K562 (cell line): ENCODE results near the gene ZNF692. TPM values are rescaled to one million over a fixed set of nuclear protein-coding genes. Genes with fewer than 3 reads are reported as not detected.

Source experiments
- ATF6 ChIP-seq: sonication (generic); formaldehyde crosslinking; IDR thresholded peaks from 2 replicates; pipeline ENCODE4 v1.4.0; 2020; ENCODE audit warnings: mild to moderate bottlenecking, missing genetic modification reagents
- CBX5 ChIP-seq: IDR thresholded peaks from 2 replicates; pipeline ENCODE4 v1.6.1; 2014; ENCODE audit warnings: low read depth, borderline replicate concordance
- ETS2 ChIP-seq: IDR thresholded peaks from 2 replicates; pipeline ENCODE4 v1.6.1; 2016; ENCODE audit warnings: borderline replicate concordance, missing genetic modification characterization, mild to moderate bottlenecking, moderate library complexity, missing compliant biosample characterization; ENCODE audit not compliant: poor library complexity, severe bottlenecking
- GTF2E2 ChIP-seq: fragments of 200-800 bp; sonication (Bioruptor generic); IDR thresholded peaks from 2 replicates; pipeline ENCODE4 v1.6.1; 2016; ENCODE audit warnings: missing genetic modification characterization, missing compliant biosample characterization
- MYC ChIP-seq, 2 experiments: fragments of 250-450 bp in 1 of 2; sonication (Bioruptor Pico) in 1 of 2; IDR thresholded peaks; 2 replicates each; pipeline versions ENCODE4 v1.5.1 to v1.6.1; 2012 to 2021; ENCODE audit warnings: low read depth in 2 of 2, borderline replicate concordance in 1 of 2, improper control_type of control experiment in 1 of 2, low read length in 1 of 2, mild to moderate bottlenecking in 1 of 2, moderate library complexity in 1 of 2
- NFE2 ChIP-seq: IDR thresholded peaks from 2 replicates; pipeline ENCODE4 v1.6.1; 2014; ENCODE audit warnings: antibody characterized with exemption, low read depth
- PHTF2 ChIP-seq: fragments of 250-450 bp; sonication (Bioruptor Pico); IDR thresholded peaks from 2 replicates; pipeline ENCODE4 v1.5.0; 2021; ENCODE audit warnings: mild to moderate bottlenecking
- PRMT5 ChIP-seq: sonication (generic); formaldehyde crosslinking; IDR thresholded peaks from 2 replicates; pipeline ENCODE4 v1.5.0; 2020; ENCODE audit warnings: missing genetic modification reagents
- RCOR1 ChIP-seq, 2 experiments: IDR thresholded peaks; 2 replicates each; pipeline ENCODE4 v1.6.1; 2012; ENCODE audit warnings: low read depth in 2 of 2, low read length in 2 of 2, borderline replicate concordance in 1 of 2, improper control_type of control experiment in 1 of 2
- SIN3B ChIP-seq: fragments of 450-650 bp; IDR thresholded peaks from 2 replicates; pipeline ENCODE4 v1.6.1; 2017; ENCODE audit warnings: low read depth, mild to moderate bottlenecking, moderate library complexity
- SIRT6 ChIP-seq: IDR thresholded peaks from one replicate; pipeline ENCODE4 v1.6.1; 2012; ENCODE audit warnings: low read depth, mild to moderate bottlenecking, control low read depth, inconsistent platforms, low read length, moderate library complexity
- SREBF1 ChIP-seq: fragments of 150-350 bp; IDR thresholded peaks from 2 replicates; pipeline ENCODE4 v1.6.1; 2014; ENCODE audit warnings: antibody characterized with exemption, low read depth, low read length, borderline replicate concordance
- SRF ChIP-seq, 2 experiments: fragments of 250-450, 450-650 bp in 1 of 2; sonication (Bioruptor Pico) in 1 of 2; sonication (generic) in 1 of 2; formaldehyde crosslinking; IDR thresholded peaks; 2 replicates each; pipeline versions ENCODE4 v1.5.0 to v1.5.1; 2020 to 2022; ENCODE audit warnings: mild to moderate bottlenecking in 1 of 2, missing genetic modification reagents in 1 of 2
- SRSF9 ChIP-seq: fragments of 200-400 bp; formaldehyde crosslinking; IDR thresholded peaks from 2 replicates; pipeline ENCODE4 v1.6.1; 2017; ENCODE audit warnings: low read depth, low read length, borderline replicate concordance
- TCF7 ChIP-seq: sonication (generic); IDR thresholded peaks from 2 replicates; pipeline ENCODE4 v1.6.1; 2016; ENCODE audit warnings: antibody characterized with exemption, borderline replicate concordance
- TEAD1 ChIP-seq, 2 experiments: fragments of 450-650 bp in 1 of 2; sonication (generic) in 1 of 2; formaldehyde crosslinking; IDR thresholded peaks; 2 replicates each; pipeline versions ENCODE4 v1.4.0 to v1.8.0; 2020 to 2022; ENCODE audit warnings: mild to moderate bottlenecking in 2 of 2, missing genetic modification reagents in 1 of 2
- ZBTB8A ChIP-seq: fragments of 450-650 bp; IDR thresholded peaks from 2 replicates; pipeline ENCODE4 v1.6.1; 2018; ENCODE audit warnings: mild to moderate bottlenecking, moderate library complexity; ENCODE audit not compliant: partially characterized antibody
- ZNF282 ChIP-seq: sonication (generic); formaldehyde crosslinking; IDR thresholded peaks from 2 replicates; pipeline ENCODE4 v1.8.1; 2023; ENCODE audit warnings: missing genetic modification reagents
- ZNF444 ChIP-seq: fragments of 250-450 bp; sonication (Bioruptor Pico); IDR thresholded peaks from 2 replicates; pipeline ENCODE4 v1.4.0; 2020; ENCODE audit warnings: mild to moderate bottlenecking, moderate library complexity
- ZNF586 ChIP-seq: fragments of 450-650 bp; formaldehyde crosslinking; conservative IDR thresholded peaks from 2 replicates; pipeline ENCODE4 v1.4.0; 2020; ENCODE audit warnings: mild to moderate bottlenecking, moderate library complexity
- polyA plus RNA-seq, 8 experiments: library from polyadenylated mRNA; depleted of rRNA in 4 of 8; stranded (reverse) in 5 of 8; unstranded in 3 of 8; fragments of >200 nt; fragmentation: Nextera tagmentation in 2 of 8; fragmentation: Illumina TruSeq in 1 of 8; extraction: Ambion mirVana in 2 of 8; extraction: Trizol in 1 of 8; gene quantifications; 2 replicates each; pipeline versions ENCODE4 v1.2.1 to v1.2.3, GENCODE V29; 2011 to 2014; ENCODE audit warnings: inconsistent platforms in 1 of 8, missing spikeins in 1 of 8
- total RNA-seq, 7 experiments: library from RNA; depleted of rRNA in 6 of 7; stranded (reverse); fragments of >200 nt in 6 of 7; fragmentation: Illumina TruSeq in 2 of 7; extraction: Trizol in 2 of 7; gene quantifications; 2 replicates each; pipeline versions ENCODE4 v1.2.1 to v1.2.3, GENCODE V29; 2011 to 2021; ENCODE audit warnings: low replicate concordance in 1 of 7
- TF ChIP-seq, protein P1 (sequence below): fragments of 450-650 bp; IDR thresholded peaks from 2 replicates; pipeline ENCODE4 v1.6.1; 2016; ENCODE audit warnings: missing biosample characterization, missing genetic modification characterization
- TF ChIP-seq, protein P2 (sequence below): fragments of 250-450 bp; sonication (Bioruptor Pico); IDR thresholded peaks from 2 replicates; pipeline ENCODE4 v1.8.0; 2021; ENCODE audit warnings: moderate library complexity, mild to moderate bottlenecking, inconsistent platforms

Gene ZNF692
- total and polyA plus RNA-seq, 9 of the 15 experiments (the other 6 are each of a cell fraction or from before 2014, with no cell fraction given), result 8.4 to 143 (median 55.9) TPM

- TF ChIP-seq SIRT6 (no peak), TCF7 (no peak), GTF2E2 (peak; percentile 48; the same call in 1 of the 2 replicates), TEAD1 (CRISPR knock-in tag; IDR thresholded peaks at IDR 0.05) (no peak), SRSF9 (no peak), RCOR1 (IDR thresholded peaks at IDR 0.05; ENCODE audit: borderline replicate concordance in 1 of 2, low read depth in 2 of 2, low read length in 2 of 2) (0 out of 4 replicates have a peak, but pooled peaks of 1 of the 2 experiments have one; percentile 3), MYC (IDR thresholded peaks at IDR 0.05; ENCODE audit: low read depth, low read length) (peak; percentile 74), MYC (CRISPR knock-in tag; IDR thresholded peaks at IDR 0.05; ENCODE audit: borderline replicate concordance, low read depth) (no peak), SIN3B (no peak), ZBTB8A (no peak), NFE2 (no peak), PHTF2 (CRISPR knock-in tag) (no peak), ETS2 (tag) (no peak), ZNF586 (CRISPR knock-in tag) (no peak), SREBF1 (no peak), CBX5 (no peak), PRMT5 (CRISPR knock-in tag) (no peak), SRF (CRISPR knock-in tag; IDR thresholded peaks at IDR 0.05) (peak in 1 of 2 experiments; percentile 19; a peak in 2 of 4 replicates), ZNF282 (CRISPR knock-in tag) (no peak), ZNF444 (CRISPR knock-in tag) (no peak; the same call in 1 of the 2 replicates), ATF6 (peak; percentile 82; the same call in 1 of the 2 replicates)
- TF ChIP-seq, protein P1, sequence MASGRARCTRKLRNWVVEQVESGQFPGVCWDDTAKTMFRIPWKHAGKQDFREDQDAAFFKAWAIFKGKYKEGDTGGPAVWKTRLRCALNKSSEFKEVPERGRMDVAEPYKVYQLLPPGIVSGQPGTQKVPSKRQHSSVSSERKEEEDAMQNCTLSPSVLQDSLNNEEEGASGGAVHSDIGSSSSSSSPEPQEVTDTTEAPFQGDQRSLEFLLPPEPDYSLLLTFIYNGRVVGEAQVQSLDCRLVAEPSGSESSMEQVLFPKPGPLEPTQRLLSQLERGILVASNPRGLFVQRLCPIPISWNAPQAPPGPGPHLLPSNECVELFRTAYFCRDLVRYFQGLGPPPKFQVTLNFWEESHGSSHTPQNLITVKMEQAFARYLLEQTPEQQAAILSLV, result peak; percentile 45; the same call in 1 of the 2 replicates
- TF ChIP-seq, protein P2, sequence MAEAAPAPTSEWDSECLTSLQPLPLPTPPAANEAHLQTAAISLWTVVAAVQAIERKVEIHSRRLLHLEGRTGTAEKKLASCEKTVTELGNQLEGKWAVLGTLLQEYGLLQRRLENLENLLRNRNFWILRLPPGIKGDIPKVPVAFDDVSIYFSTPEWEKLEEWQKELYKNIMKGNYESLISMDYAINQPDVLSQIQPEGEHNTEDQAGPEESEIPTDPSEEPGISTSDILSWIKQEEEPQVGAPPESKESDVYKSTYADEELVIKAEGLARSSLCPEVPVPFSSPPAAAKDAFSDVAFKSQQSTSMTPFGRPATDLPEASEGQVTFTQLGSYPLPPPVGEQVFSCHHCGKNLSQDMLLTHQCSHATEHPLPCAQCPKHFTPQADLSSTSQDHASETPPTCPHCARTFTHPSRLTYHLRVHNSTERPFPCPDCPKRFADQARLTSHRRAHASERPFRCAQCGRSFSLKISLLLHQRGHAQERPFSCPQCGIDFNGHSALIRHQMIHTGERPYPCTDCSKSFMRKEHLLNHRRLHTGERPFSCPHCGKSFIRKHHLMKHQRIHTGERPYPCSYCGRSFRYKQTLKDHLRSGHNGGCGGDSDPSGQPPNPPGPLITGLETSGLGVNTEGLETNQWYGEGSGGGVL (CRISPR knock-in tag), result no peak
Observed at GRCh38 chr1:248858891-248859889, at the start of gene ZNF692 (continued).
